ENCODE results near the gene ACTN1.
"Not testable (repeated sequence)": the region's sequence is repeated elsewhere in the genome, so short reads cannot be mapped to it uniquely, and the experiment has no call there.

ACTN1 gene

DNA sequence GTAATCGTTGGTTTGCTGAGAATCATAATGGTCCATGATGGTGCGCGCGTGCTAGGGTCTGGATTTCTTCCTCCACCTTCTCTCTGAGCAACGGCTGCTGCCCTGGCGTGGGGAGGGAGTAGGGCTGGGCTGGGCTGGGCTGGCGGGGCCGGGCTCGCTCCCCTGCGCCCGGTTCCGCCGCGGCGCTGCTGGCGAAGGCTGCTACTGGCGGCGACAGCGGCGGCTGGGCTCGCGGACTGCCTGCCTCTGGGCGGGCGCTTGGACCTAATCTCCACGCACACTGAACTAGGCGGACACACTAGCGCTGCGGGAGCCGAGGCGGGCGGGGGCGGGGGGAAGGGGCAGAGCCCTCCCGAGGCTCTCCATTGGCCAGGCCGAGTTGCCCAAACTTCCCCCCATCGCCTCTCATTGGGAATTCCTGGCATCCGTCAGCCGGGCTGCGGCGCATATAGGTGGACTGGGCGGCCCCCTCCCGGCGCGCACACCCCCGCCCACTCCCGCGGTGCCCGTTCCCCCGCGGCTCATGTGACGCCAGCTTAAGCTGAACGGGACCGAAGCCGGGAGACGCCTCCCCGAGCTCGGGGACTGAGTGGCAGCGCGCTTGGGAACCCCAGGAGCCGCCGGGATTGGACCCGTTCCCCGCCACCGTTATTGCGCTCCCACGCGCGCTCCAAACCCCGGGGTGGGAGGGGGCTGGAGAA lies at the start of gene ACTN1:
TSS of gene ACTN1 (minus strand) at position 282 of the 701 bp plus-strand sequence. CDS start at position 36, 246 bp downstream.
- peak; percentile 66 for DNase-seq (ENCODE audit: low read depth)

DNA sequence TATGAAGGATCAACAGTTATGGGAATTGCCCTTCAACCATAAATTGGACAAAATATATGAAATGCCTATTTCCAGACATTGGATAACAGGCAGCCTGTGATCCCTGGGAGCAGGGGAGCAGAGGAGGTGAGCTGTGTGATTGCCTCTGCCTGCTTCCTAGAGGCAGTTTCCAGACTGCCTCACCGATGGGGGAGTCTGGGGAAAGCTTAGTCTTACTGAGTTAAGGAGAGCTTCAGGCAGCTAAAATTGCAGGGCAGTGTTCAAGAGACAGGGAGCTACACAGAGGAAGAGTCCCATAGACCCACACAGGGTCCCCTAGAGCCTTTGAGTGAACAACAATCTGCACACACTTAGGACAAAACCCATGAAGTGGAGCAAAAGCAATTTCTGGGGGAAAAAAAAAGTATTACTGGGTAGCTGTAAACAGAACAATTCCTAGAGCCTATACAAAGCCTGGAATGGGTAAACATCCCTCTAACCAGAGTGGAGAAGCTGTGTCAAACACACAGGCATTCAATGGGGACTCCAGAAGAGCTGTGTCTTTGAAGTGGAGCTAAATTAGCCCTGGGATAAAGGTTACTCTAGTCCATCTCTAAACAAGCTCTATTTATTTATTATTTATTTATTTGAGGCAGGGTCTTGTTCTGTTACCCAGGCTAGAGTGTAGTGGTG lies 48.3 kb upstream of the ACTN1 start:
- DNase-seq (ENCODE audit: low read depth), result no peak

DNA sequence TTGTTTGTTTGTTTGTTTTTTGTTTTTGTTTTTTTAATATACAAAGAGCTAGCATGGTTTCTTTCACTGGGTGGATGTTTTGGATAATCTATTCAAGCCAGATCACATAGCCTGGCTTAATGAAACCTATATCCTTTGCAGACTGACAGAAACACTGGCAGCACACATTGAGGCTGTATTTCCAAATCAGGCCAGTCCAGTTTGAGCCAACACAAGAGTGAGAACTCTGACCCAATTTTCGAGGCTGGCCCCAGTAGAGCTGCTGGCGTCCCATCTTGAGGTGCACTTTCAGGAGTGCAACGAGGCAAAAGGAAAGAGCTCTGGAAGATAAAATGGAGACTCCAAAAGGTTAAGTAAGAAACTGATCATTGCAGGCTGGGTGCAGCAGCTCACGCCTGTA lies 43.9 kb upstream of the ACTN1 start:
- DNase-seq (ENCODE audit: low read depth), result no peak

DNA sequence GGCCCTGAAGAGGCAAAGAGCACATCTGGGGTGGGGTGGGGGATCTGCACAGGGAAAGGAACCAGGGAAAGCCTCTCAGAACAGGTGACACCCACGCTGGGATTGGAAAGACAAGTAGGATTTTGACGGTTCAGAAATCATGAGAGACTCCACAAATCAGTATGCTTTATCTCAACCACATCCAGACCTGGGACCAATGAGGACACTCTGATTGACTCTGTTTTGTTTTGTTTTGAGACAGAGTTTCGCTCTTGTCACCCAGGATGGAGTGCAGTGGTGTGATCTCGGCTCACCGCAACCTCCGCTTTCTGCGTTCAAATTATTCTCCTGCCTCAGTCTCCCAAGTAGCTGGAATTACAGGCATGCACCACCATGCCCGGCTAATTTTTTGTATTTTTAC lies 43.0 kb upstream of the ACTN1 start:
- DNase-seq (ENCODE audit: low read depth), result not testable (repeated sequence)

DNA sequence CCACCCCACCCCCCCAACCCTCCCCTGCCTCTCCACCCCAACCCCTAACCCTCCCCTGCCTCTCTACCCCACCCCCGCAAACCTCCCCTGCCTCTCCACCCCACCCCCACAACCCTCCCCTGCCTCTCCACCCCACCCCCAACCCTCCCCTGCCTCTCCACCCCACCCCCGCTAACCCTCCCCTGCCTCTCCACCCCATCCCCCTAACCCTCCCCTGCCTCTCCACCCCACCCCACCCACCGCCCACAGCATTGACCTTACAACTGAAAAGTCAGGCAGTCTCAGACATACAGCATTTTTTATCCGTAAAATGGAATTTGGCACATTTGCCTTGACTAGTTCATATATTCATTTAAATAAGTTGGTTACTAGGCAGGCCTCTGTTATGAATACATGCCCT lies 38.6 kb upstream of the ACTN1 start:
- no peak for DNase-seq (ENCODE audit: low read depth)

DNA sequence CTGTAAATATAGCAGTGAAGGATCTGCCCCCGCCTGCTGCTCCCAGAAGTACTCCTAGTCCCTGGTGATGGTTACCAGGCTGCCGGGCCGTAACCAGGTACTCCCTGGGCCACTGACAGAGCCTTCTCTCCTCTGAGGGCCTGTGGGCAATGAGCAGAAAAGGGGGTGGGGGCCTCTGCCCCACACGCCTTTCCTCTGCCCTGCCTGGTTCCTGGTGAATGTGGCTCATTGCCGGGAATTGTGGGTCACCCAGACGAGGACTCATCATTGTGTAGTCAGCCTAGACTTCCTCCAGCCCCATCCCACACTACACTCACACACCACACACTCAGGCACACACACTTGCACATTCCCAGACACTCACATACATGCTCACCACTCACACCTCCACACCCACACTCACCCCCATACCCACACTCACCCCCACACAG lies 35.7 kb upstream of the ACTN1 start:
- DNase-seq (ENCODE audit: low read depth), result no peak

DNA sequence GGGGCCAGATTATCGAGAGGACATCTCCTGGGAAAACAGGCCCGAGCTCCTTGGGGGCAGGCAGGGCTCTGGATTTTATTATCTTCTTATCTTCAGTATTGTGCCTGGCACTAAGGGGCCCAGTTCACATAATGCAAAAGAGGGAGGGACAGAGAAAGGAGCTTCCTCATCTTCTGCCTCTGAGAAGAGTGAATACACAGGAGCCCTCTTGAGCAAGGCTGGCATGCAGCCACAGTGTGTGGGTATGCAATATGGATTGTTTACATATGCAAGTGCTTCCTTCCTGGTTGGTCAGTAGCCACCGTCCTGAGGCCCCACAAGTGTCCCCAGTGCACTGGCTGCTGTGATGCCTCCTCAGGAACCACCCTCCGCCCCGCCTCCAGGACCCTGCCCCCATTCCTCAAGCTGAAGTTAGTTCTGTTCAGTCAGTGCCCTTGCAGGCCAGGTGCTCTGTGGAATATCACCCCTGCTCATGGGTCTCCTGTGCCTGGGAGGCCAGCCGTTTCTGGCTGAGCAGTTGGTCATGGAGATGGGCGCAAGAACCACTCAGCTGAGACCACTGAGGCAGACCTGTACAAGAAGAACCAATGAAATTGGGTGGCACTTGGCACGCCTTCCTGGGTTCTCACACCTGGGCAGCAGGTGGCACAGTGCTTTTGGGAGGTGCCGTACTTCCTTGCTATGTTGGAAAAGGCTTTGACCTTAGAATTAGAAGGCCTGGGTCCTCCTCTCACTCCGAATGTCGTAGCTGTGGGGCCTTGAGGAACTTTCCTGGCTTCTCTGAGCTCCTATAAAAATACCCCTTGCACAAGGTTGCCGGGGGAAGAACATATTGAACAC lies 35.1 kb upstream of the ACTN1 start:
- no peak for DNase-seq (ENCODE audit: low read depth)

DNA sequence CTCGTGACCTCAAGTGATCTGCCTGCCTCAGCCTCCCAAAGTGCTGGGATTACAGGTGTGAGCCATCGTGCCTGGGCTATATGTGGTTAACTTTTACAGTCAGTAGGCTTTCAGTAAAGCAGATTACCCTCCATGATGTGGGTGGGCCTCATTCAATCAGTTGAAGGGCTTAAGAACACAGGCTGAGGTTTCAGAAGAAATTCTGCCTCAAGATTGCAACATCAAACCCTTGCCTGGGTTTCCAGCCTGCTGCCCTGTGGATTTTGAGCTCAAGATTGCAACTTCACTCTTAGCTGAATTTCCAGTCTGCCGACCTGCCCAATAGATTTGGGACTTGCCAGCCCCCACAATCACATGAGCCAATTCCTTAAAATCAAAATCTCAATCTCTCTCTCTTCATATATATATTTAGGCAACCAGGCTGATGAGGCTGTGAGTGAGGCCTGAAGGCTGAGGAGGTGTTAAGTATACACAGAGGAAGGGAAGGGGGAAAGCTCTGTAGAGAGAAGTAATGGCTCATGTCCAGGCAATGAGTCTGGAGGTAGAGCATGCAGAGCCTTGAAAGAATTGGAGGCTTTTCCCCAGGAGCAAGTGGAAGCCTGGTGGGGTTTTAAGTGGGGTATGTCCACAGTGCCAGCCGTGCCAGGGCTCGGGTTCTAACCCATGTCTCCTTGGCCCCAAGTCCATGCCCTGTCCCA lies 33.3 kb upstream of the ACTN1 start:
- DNase-seq (ENCODE audit: low read depth), result no peak

DNA sequence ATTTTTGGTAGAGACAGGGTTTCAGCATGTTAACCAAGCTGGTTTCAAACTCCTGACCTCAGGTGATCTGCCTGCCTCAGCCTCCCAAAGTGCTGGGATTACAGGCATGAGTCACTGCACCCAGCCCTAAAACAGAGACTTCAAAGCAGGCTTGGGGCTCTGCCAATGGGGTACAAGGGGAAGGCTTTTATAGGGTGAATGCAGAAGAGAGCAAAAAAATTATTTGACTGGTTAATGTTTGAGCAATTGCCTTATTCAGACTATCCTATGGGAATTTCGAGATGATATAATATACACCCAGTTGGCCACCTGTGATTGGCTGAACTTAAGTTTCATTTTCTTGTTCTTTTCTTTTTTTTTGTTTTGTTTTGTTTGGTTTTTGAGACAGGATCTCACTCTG lies 31.5 kb upstream of the ACTN1 start:
- DNase-seq (ENCODE audit: low read depth), result no peak

DNA sequence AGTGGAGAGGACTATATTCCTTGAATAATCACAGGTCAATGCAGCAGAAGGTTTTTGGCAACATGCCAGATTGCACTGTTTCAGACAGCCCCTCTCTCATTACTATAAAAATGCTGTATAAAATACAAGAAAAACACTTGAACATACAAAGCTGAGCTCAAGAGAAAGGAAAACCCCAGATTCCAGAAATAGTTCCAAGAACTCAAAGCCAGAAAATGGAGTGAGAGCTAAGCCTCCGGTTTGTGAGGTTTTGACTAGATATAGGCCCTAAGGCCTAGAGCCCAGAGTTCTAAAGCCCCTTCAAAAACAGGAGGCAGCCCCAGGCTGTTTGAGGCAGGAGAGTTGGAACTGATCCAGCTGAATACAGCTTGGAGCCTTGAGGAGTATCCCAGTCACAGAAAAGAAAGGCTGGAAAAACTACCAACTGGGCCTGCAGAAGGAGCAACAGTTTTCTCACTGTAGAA lies 29.4 kb upstream of the ACTN1 start:
- DNase-seq (ENCODE audit: low read depth), result no peak

DNA sequence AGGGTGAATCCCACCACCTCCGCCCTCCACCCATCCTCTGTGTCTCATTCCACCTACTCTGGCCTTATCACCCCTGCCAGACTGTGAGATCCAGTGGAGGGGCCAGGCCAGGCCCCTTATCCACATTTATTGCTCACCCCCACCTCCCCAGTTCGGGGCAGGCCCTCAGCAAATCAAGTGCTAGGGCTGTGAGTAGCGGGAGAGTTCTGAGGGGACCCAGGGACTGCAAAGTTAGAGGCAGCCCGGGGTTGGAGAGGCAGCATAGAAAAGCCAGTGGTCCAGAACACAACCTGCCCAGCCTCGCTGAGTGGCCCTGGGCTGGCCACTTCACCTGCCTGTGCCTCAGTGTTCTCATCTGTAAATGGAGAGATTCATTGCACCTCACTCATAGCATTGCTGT lies 27.2 kb upstream of the ACTN1 start:
- no peak for DNase-seq (ENCODE audit: low read depth)

DNA sequence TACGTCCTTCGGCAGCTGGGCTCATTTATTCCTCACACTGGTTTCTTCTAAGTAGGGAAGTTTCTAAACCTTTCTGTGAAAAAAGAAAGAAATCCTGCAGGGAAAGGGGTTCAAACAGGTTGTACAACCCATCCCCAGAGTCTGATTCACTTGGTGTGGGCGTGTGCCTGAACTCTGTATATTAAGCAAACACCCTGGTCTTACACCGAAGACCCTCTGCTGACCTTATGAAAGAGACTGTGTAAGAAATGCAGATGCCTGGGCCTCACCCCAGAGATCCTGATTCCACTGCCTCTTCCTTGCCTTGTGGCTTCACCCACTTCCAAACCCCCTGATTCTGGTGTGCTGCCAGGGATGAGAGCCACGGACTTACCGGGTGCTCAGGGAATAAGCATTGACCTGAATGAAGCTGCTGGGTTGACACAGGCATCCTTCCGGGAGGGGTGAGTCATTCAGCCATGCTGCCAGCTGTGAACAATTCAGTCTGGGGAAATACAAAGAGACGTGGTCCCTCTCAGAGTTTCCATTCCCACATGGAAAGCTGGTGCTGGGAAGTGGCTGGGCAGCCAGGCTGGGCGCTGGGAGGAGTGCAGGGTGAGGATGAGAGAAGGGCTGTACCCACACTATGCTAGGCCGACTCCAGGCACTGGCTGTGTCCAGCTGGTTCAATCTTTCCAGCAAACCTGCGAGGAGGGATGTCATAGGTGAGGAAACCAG lies 26.5 kb upstream of the ACTN1 start:
- no peak for DNase-seq (ENCODE audit: low read depth)

DNA sequence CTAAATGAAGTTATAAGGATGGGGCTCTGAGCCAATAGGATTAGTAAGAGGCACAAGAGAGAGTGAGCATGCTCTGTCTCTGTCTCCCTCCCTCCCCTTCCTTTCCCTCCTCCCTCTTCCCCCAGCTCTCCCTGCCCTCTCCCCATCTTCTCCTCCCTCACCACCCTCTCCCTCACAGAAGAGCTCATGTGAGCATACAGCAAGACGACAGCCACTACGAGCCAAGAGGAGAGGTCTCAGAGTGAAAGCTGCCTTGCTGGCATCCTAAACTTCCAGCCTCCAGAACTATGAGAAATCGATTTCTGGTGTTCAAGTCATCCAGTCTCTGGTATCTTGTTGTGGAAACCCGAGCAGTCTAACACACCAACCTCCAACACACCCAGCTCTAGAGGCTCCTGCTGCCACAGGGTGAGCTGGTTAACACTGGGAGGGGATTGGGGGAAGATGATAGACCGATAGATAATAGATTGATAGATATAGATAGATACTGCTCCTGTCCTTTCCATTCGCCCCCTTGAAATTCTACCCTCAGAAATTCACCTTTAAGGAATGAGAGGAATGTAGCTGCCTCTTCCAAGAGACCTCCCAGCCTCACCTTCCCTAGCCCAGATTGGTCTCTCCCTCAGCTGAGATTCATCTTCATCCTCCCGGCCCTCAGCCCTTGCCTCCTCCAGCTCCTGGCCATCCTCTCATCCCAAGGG lies 25.8 kb upstream of the ACTN1 start:
- no peak for DNase-seq (ENCODE audit: low read depth)

DNA sequence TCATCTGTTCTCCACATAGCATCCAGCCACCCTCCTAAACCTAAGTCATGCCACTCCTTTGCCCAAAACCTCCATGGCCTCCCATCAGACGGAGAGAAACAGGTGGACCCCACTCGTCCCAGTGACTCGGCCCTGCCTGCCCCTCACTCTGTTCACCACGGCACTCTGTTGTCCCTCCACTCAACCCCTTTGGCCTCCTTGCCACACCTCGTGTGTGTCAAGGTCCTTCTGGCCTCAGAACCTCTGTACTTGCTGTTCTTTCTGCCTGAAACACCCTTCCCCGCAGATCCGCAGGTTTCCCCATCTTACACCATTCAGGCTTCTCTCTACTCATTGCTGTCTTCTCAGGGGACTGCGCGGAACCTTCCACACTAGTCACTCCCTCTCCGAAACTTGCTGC lies 24.5 kb upstream of the ACTN1 start:
- no peak for DNase-seq (ENCODE audit: low read depth)

DNA sequence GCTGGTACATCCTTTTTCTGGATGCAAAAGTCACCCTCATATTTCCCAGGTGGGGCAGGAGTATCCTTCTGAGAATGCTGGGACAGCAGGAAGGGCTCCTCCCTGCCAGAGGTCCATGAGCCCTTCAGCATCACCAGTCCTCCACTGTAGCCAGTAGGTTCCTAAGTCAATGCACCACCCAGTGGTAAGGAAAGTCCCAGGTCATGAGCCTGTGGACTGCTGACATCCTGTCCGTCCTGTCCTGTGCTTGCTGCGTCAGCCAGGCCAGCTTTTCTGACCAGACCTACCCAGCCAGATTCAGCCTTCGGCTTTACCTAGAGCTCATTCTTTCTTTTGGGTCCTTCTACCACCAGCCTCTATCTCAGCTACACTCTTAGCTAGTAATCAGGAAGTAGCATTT lies 23.0 kb upstream of the ACTN1 start:
- DNase-seq (ENCODE audit: low read depth), result no peak

DNA sequence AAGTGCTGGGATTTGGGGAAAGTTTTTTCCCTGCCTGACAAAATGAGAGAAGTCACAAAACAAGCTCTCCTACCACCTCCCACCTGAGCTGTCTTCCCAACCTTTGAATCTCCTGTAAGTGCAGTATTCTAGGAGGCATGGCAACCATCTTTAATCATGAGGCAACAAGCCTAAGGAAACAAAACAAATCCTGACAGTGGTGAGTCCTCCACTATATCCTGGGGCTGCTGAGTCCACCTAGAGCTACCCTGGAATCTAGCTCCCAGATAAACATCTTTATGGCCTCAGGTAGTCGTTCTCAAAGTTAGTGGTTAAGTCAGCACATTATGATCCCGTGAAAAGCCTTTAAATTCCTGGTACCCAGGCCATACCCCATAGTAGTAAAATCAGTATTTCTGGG lies 22.3 kb upstream of the ACTN1 start:
- no peak for DNase-seq (ENCODE audit: low read depth)

DNA sequence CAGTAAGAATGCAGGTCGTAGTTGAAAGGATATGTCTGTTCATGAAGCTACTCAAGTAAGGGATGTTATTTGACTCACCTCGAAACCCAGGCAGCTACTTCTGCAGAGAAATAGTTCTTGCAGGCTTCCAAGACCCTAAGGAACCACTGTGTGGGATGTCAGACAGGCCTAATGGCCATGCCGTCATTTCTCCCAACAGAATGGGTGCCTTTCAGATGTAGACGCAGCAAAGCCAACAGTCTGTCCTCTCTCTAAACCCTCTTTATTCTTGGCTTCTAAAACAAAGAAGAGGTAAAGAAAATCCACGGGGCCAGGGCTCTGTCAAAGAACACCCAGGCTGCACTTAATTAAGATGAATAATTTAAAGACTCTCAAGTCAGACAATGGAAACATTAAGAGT lies 19.0 kb upstream of the ACTN1 start:
- no peak for DNase-seq (ENCODE audit: low read depth)

DNA sequence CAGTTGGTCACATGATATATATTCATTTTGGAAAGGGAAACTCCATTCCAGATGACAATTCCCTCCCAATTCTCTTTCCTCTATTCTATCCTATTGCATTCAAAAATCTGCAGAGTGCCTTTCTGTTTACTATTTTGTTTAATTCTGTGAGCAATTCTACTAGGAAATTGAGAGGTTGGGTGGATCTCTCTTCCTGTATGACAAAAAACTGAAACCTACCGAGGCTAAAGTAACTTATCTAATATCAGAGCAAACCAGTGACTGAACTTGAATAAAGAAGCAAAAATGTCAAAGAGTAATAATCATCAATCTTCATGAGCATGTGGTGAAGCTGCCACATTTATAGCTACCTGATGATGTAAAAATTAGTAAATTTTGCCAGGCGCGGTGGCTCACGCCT lies 16.6 kb upstream of the ACTN1 start:
- DNase-seq (ENCODE audit: low read depth), result no peak

DNA sequence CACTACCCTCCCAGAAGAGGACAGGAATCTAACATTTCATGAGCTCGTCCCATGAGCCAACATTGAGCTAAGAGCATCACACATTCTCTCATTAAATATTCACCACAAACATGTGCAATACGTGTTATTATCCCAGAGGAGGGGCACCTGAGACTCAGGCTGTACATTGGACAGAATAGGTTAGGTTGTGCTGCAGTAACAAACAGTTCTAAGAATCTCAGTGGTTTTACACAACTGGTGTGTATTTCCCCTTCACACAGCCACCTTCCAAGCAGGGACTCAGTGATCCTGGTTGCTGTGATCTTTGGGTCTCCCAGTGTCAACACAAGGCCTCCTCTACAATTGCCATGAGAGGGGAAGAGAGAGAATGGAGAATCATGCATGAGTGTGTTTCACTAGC lies 15.0 kb upstream of the ACTN1 start:
- DNase-seq (ENCODE audit: low read depth), result no peak

DNA sequence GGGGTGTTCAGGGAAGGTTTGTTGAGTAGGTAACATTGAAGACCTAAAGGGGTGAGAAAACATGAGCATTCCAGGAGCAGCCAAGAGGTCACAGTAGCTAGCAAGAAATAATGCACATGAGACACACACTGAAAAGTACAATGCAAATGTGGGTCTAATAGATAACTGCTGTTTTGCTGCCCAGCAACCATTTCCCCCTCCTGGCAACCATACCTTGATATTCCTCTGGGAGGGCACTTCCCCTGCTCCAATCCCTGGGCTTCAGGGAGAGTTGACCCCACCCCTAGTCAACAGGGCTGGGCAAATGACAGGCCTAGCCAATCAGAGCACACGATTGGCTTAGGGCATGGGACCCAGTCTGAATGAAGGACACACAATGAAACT lies 8.5 kb upstream of the ACTN1 start:
- DNase-seq (ENCODE audit: low read depth), result no peak

All from stimulated activated CD8-positive, alpha-beta memory T cell treated with anti-CD3 and anti-CD28 coated beads, Interleukin-4, amount 100 ng/mL, for 24 hours (primary cell).